Osteocyte (in vitro differentiated cells): ENCODE results near the gene GPR42. TPM values are rescaled to one million over a fixed set of nuclear protein-coding genes. Genes with fewer than 3 reads are reported as not detected.
"Not testable (repeated sequence)": the region's sequence is repeated elsewhere in the genome, so short reads cannot be mapped to it uniquely, and the experiment has no call there.

ENCODE experiments used
- DNase-seq: peaks from one replicate; pipeline ENCODE4 v3.0.0; 2021; ENCODE audit warnings: mixed read lengths; ENCODE audit not compliant: unreplicated experiment; ENCODE audit errors: extremely low spot score
- H3K27ac Mint-ChIP-seq: one replicate; pipeline ENCODE4 v1.8.0; 2021; ENCODE audit warnings: mild to moderate bottlenecking, mixed read lengths; ENCODE audit not compliant: unreplicated experiment
- H3K27me3 Mint-ChIP-seq: one replicate; pipeline ENCODE4 v1.8.0; 2021; ENCODE audit warnings: mixed read lengths; ENCODE audit not compliant: unreplicated experiment
- H3K36me3 Mint-ChIP-seq: one replicate; pipeline ENCODE4 v1.8.0; 2021; ENCODE audit warnings: mixed read lengths; ENCODE audit not compliant: unreplicated experiment
- H3K4me1 Mint-ChIP-seq: one replicate; pipeline ENCODE4 v1.8.0; 2021; ENCODE audit warnings: mixed read lengths; ENCODE audit not compliant: unreplicated experiment
- H3K4me3 Mint-ChIP-seq: one replicate; pipeline ENCODE4 v1.8.0; 2021; ENCODE audit warnings: mild to moderate bottlenecking, moderate library complexity, mixed read lengths; ENCODE audit not compliant: unreplicated experiment
- H3K9me3 Mint-ChIP-seq: one replicate; pipeline ENCODE4 v1.8.0; 2021; ENCODE audit warnings: mixed read lengths; ENCODE audit not compliant: unreplicated experiment
- total RNA-seq: library from RNA; stranded (reverse); gene quantifications from 2 replicates; pipeline ENCODE4 v1.2.1, GENCODE V29; 2021
- TF ChIP-seq, protein P1 (sequence below): fragments of 200-600 bp; sonication (generic); IDR thresholded peaks from 2 replicates; pipeline ENCODE4 v1.5.0; 2021; ENCODE audit warnings: antibody characterized with exemption, mild to moderate bottlenecking, moderate library complexity

Gene GPR42
- total RNA-seq, 1 donor from 2014 or later: not detected

DNA sequence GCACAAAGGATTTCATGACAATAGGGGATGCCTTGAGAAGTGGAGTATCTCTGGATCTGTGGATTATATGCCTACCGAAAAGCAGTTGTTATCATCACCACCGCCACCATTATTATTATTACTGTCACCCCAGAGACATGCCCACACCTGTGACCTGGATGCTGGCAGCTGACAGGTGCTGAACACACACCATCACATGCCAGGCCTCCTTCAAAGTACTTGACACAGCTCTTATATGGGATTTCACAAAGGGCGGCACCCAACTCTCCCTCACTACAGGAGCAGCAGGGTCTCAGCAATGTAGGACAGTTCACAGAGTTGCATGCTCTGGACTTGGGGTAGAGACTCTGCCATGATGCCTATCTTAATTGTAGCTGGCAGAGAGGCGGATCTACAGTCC lies 5.6 kb upstream of the GPR42 start:
- Mint-ChIP-seq H3K36me3 (no peaks in the 10 kb centered on the region), H3K4me1 (no peaks in the 10 kb centered on the region), H3K27me3 (peaks cover 4% of the 10 kb centered on the region), H3K9me3 (no peaks in the 10 kb centered on the region), H3K4me3 (no peak overlapping the region), H3K27ac (no peak overlapping the region)
- DNase-seq: peak; percentile 6
- TF ChIP-seq, protein P1, sequence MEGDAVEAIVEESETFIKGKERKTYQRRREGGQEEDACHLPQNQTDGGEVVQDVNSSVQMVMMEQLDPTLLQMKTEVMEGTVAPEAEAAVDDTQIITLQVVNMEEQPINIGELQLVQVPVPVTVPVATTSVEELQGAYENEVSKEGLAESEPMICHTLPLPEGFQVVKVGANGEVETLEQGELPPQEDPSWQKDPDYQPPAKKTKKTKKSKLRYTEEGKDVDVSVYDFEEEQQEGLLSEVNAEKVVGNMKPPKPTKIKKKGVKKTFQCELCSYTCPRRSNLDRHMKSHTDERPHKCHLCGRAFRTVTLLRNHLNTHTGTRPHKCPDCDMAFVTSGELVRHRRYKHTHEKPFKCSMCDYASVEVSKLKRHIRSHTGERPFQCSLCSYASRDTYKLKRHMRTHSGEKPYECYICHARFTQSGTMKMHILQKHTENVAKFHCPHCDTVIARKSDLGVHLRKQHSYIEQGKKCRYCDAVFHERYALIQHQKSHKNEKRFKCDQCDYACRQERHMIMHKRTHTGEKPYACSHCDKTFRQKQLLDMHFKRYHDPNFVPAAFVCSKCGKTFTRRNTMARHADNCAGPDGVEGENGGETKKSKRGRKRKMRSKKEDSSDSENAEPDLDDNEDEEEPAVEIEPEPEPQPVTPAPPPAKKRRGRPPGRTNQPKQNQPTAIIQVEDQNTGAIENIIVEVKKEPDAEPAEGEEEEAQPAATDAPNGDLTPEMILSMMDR: no peak

DNA sequence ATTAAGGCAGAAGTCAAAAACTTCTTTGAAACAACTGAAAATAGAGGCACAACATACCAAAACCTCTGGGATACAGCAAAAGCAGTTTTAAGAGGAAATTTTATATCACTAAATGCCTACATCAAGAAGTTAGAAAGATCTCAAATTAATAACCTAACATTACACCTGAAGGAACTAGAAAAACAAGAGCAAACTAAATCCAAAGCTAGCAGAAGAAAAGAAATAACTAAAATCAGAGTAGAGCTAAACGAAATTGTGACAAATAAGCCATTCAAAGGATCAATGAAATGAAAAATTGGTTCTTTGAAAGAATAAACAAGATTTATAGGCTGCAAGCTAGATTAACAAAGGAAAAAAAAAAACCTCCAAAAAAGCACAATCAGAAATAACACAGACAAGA lies 2.5 kb upstream of the GPR42 start:
- Mint-ChIP-seq H3K27ac (no peak overlapping the region), H3K36me3 (no peaks in the 10 kb centered on the region), H3K27me3 (peaks cover 4% of the 10 kb centered on the region), H3K4me3 (no peak overlapping the region), H3K9me3 (no peaks in the 10 kb centered on the region), H3K4me1 (no peaks in the 10 kb centered on the region)
- TF ChIP-seq, protein P1: no peak
- DNase-seq: no peak

DNA sequence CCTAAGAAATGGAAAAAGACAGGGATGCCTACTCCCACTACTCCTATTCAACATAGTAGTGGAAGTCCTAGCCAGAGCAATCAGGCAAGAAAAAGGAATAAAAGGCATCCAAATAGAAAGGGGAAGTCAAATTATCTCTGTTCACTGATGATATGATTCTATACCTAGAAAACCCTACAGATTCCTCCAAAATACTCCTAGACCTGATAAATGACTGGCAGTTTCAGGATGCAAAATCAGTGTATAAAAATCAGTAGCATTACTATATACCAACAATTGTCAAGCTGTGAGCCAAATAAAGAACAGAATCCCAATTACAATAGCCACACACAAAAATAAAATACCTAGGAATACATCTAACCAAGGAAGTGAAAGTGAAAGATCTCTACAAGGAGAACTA lies 1.3 kb upstream of the GPR42 start:
- no peaks in the 10 kb centered on the region for H3K36me3 Mint-ChIP-seq
- DNase-seq: no peak
- H3K9me3 Mint-ChIP-seq: no peaks in the 10 kb centered on the region
- no peaks in the 10 kb centered on the region for H3K4me1 Mint-ChIP-seq
- no peak overlapping the region for H3K27ac Mint-ChIP-seq
- peaks cover 4% of the 10 kb centered on the region for H3K27me3 Mint-ChIP-seq
- TF ChIP-seq, protein P1: no peak
- H3K4me3 Mint-ChIP-seq: no peak overlapping the region

DNA sequence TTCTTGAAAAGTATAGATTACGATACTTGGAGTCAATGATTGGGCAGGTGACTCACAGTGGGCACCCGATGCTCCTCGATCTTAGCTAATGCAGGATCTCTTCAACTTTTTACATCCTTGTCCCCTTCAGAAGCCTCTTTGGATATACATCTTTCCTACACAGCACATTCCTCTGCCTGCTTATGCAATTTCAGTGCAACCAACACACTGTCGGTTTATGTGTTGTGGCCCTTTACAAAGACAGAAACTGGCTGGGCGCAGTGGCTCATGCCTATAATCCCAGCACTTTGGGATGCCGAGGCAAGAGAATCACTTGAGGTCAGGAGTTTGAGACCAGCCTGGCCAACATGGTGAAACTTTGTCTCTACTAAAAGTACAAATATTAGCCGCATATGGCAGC lies 2.6 kb downstream of the GPR42 start:
- H3K4me3 Mint-ChIP-seq: no peak overlapping the region
- H3K36me3 Mint-ChIP-seq: no peaks in the 10 kb centered on the region
- DNase-seq: peak; percentile 48
- no peak overlapping the region for H3K27ac Mint-ChIP-seq
- TF ChIP-seq, protein P1: no peak
- no peaks in the 10 kb centered on the region for H3K9me3 Mint-ChIP-seq
- H3K27me3 Mint-ChIP-seq: no peaks in the 10 kb centered on the region
- H3K4me1 Mint-ChIP-seq: no peaks in the 10 kb centered on the region

DNA sequence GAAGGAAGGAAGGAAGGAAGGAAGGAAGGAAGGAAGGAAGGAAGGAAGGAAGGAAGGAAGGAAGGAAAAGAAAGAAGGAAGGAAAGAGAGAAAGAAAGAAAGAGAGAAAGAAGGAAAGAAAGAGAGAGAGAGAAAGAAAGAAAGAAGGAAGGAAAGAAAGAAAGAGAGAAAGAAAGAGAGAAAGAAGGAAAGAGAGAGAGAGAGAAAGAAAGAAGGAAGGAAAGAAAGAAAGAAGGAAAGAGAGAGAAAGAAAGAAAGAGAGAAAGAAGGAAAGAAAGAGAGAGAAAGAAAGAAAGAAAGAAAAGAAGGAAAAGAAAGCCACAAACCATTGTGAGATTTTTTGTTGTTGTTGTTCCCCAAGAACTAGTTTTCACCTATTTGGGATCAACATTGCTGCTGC lies 3.2 kb downstream of the GPR42 start:
- not testable (repeated sequence) for H3K27ac Mint-ChIP-seq, H3K4me3 Mint-ChIP-seq, DNase-seq

More for the DNA sequence above, 3.2 kb downstream of the GPR42 start:
- H3K27me3 Mint-ChIP-seq, H3K4me1 Mint-ChIP-seq, H3K36me3 Mint-ChIP-seq, H3K9me3 Mint-ChIP-seq: not testable (repeated sequence)
